Hepatocyte (in vitro differentiated cells): ENCODE measurements around the gene PUS7.
"Not testable (repeated sequence)": the region's sequence is repeated elsewhere in the genome, so short reads cannot be mapped to it uniquely, and the experiment has no call there.

Source experiments
- EZH2 ChIP-seq: fragments of 200-600 bp; sonication (generic); IDR thresholded peaks from 2 replicates; pipeline ENCODE4 v1.6.1; 2016; ENCODE audit warnings: antibody characterized with exemption, mild to moderate bottlenecking, borderline replicate concordance
- TF ChIP-seq, protein P1 (sequence below): fragments of 200-600 bp; sonication (generic); IDR thresholded peaks from 2 replicates; pipeline ENCODE4 v1.5.1; 2016; ENCODE audit warnings: antibody characterized with exemption, mild to moderate bottlenecking; ENCODE audit not compliant: poor library complexity

DNA sequence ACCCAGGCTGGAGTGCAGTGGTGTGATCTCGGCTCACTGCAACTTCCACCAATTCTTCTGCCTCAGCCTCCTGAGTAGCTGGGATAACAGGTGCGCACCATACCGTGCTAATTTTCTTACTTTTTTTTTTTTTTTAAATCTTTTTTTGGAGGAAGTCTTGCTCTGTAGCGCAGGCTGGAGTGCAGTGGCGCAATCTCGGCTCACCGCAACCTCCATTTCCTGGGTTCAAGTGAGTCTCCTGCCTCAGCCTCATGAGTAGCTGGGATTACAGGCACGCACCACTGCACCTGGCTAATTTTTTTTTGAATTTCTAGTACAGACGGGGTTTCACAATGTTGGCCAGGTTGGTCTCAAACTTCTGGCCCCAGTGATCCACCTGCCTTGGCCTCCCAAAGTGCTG lies 79.9 kb downstream of the PUS7 start:
- TF ChIP-seq, protein P1, sequence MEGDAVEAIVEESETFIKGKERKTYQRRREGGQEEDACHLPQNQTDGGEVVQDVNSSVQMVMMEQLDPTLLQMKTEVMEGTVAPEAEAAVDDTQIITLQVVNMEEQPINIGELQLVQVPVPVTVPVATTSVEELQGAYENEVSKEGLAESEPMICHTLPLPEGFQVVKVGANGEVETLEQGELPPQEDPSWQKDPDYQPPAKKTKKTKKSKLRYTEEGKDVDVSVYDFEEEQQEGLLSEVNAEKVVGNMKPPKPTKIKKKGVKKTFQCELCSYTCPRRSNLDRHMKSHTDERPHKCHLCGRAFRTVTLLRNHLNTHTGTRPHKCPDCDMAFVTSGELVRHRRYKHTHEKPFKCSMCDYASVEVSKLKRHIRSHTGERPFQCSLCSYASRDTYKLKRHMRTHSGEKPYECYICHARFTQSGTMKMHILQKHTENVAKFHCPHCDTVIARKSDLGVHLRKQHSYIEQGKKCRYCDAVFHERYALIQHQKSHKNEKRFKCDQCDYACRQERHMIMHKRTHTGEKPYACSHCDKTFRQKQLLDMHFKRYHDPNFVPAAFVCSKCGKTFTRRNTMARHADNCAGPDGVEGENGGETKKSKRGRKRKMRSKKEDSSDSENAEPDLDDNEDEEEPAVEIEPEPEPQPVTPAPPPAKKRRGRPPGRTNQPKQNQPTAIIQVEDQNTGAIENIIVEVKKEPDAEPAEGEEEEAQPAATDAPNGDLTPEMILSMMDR, result not testable (repeated sequence)
- TF ChIP-seq EZH2, result not testable (repeated sequence)
